ENCODE results near the gene VPS26B.
"Not testable (repeated sequence)": the region's sequence is repeated elsewhere in the genome, so short reads cannot be mapped to it uniquely, and the experiment has no call there.

VPS26B gene

DNA sequence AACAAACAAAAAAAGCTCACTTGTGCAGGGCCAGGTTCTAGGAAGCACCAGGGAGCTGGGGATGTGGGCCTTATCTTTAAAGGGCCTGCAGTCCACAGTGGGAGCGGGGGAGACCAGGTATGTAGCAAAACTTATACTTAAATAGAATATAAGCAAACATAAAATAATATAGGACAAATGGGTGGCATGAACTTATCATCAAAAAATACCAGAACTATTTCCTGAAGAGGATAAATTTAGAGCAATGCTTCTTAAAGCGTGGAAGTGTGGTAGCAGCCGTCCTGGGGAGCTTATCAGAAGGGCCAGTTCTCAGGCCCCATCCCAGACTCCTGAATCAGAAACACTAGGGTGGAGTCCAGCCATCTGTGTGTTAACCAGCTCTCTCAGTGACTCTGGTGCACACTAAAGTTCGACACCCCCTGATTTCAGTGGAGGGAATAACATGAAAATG is 9.3 kb downstream of the VPS26B start:
- DNase-seq = no peak

DNA sequence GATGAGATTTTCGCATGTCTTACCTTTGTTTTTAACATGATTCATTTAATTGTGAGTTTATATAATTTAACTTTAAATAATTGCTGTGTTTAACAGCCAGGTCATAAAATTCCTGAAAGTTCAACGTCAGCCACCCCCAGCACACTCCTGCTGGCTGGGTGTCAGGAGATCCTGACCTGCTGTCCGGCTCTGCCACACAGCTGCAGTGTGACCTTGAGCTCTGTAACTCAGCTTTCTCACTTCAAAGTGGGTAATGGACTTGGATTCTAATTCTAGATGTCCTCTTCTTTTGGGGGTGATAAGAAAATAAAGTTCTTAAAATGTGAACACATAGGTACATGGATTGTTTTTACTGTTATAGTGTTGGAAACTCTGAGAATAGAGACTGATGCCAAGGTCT is 10.9 kb downstream of the VPS26B start:
- DNase-seq = no peak

DNA sequence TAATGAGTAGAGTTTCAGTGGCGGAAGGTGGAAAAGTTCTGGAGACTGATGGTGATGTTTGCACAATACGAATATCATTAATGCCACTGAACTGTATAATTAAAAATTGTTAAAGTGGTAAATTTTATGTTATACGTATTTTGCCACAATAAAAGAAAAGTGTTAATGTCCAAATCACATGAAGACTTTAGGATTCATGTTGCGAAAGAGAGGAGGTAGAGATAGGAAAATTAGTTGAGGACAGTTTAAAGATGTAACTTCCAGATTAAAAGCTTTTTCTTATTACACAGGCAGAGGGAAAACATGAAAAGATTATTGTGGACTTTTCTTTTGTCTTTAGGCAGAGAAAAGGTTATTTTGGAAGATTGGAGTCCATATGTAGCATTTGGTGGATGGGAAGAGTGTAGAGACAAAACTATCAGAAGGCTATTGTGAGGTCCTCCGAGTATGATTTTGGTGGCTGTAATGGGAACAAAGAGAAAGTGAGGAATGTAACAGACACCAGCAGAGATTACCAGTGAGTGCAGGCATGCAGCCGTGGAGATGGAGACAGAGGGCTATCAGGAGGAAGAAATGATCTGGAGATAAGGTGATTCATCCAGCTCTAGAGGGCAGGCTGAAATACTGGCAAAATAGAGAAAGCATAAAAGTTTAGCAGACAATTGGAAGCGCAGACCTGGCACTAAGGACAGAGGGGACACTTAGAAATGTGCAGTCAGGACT is 12.5 kb downstream of the VPS26B start:
- no peak for DNase-seq

DNA sequence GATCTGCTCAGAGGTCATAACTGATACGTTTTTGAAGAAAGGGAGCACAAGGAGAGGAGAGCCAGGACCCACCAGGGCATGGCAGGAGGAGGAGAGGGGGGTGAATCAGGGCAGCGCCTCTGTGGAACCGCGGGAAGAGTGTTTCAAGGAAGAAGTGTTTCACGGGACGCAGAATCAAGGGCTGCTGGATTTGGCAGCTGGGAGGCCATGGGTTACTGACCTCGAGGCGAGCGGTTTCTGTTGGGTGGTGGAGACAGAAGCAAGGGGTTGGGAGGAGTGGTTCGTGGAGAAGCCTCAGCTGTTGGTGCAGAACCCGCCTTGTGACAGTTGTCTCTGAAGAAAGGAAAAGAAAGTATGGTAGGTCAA is 13.1 kb downstream of the VPS26B start:
- no peak for DNase-seq

DNA sequence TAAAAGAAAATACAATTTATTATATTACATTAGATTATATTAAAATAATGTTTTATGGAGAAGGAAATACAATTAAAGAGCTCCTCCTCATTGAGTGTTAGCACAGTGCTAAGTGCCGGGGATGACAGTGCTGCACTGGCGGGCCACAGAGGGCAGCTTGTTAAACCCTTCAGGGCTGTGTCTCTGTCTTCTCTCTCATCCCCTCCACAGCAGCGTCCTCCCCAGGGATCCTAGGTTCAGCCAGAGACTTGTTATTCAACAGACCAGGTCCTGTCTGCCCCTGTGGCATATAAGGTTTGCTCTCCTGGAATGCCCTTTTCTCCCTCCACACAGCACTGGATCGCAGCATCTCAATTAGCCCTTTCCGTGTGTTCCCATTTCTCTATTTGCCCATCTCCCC is 14.5 kb downstream of the VPS26B start:
- no peak for DNase-seq

DNA sequence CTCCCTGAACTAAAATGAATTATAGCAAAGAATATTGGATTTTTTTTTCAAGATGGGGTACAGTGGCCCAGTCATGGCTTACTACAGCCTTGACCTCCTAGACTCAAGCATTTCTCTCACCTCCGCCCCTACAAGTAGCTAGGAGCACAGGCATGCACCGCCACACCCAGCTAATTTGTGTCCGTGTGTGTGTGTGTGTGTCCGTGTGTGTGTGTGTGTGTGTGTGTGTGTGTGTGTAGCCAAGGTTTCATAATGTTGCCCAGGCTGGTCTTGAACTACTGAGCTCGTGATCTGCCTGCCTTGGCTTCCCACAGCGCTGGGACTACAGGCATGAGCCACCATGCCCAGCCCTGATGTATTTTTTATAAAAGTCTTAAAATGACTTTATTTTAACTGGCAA is 16.1 kb downstream of the VPS26B start:
- no peak for DNase-seq

DNA sequence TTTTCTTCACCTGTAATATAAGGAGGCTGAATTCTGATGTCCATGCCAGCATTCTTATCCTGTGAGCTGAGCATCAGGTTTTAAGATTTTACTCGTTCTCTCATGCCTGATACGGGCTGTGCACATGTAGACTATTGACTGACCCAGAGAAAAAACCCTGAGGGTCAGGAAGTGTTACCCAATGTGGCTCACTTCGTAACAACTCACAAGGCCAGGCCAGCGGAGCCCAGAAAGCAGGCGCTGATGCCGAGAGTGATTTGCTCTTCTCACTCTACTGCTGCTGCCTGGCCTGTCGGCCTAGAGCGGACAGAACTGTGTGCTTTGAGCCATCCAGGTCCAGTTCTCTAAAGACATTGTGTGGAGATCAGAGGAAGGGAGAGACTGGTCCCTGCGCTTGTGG is 17.9 kb downstream of the VPS26B start:
- DNase-seq = no peak

DNA sequence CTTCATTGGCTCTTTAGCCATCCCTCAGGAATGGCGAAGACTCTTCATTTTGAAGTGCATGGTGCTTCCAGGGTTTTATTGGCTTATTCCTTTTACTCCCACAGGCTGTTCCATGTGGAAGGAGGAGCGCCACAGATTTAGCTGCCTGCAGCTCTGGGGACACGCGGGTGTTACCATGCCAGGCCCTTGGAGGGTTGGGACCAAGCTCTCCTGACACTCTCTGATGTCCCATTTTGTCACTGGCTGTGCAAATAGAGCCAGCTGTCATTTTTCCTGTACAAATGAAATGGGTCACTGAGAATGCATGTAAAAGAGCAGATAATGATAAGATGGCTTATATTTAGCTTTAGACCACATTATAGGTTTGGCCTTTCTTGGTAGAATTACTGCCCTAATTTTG is 19.4 kb downstream of the VPS26B start:
- no peak for DNase-seq

DNA sequence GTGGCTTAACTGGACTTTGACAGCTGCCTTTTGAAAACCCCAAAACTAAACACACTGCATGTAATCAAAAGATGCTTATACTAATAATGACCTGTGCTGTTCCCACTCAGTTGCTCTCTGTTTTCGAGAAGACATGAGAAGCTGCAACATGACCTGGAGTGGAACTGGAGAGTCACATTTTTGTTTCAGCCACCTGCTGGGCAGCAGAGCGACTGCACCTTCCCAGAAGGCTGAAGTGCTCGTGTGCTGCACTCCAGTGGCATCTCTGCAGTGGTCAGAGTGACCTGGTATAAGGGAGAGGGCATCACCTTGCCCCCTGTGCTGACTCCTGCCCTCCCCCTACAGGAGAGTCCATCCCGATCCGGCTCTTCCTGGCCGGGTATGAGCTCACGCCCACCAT is 20.1 kb downstream of the VPS26B start:
- DNase-seq = peak in 1 of 2 experiments; percentile 65

DNA sequence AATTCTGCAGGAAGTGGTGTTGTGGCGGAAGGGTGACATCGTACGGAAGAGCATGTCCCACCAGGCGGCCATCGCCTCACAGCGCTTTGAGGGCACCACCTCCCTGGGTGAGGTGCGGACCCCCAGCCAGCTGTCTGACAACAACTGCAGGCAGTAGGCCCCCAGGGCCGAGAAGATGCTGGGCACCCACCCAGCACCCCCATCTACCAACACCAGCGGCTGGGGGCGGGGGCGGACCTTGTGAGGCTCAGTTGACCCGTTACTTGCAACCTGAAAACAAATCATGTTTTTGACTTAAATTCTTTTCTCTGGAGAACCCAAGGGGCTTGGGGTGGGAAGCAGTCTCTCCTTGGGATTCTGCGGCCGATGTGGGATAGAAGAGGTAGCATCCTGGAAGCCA is 21.0 kb downstream of the VPS26B start:
- no peak for DNase-seq

DNA sequence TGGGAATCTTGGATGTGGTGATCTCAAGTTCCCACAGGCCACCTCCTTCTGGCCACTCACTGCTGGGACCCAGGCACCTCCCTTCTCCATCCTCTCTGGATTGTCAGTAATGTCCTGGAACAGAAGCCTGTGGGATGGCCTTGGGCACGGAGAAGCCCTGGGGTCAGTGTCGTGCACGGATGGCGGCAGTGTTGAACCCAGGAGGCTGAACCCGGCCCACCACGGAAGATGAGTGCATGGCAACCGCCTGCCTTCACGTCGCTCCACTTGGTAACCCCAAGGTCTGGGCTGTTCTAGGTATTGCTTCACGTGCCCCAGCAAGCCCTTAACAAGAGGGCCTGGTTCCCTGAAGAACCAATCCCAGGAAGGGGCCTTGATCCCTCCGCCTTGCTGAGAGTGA is 21.6 kb downstream of the VPS26B start:
- no peak for DNase-seq

DNA sequence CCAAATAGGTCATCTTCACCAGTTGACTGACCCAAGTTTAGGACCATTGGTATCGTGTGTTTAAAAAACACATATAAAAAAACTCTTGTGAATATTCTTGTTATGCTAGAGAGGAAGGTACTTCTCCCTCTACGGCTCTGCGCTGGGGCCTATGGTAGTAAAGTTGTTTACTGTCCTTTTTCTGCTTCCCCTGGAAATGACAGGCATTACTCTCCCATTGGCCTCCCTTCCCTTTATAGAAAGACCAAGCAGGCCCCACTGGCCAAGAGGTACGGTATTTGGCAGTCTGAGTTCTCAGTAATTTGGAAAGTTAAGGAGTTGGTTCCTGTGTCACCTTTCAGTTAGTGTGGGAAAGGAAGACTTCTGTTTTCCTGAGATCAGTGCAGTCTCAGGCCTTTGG is 22.2 kb downstream of the VPS26B start:
- no peak for DNase-seq

DNA sequence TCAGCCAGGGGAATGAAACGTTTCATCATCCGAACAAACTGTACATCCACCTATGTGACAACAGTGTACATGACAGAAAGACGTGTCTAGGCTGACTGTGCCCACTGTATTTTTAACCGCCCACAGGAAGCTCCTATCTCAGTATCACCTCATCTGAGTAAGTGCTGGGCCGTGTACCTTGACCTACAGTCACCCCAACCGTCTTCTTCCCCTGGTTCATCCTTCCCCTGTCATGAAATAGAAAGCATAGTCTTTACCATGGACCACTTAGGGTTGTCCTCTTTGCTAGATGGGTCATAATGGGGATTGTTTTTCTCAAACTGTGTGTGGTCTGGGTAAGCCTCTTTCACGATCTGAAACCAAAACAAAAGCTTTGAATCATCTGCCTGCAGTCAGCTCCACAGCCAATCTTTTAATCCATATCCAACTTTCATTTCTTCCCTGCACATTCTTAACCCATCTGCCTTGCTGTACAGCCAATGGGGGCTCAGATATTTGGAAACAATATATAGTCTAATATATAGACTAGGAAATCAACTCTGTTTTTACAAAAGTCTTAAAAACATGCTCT is 24.5 kb downstream of the VPS26B start:
- no peak for DNase-seq

DNA sequence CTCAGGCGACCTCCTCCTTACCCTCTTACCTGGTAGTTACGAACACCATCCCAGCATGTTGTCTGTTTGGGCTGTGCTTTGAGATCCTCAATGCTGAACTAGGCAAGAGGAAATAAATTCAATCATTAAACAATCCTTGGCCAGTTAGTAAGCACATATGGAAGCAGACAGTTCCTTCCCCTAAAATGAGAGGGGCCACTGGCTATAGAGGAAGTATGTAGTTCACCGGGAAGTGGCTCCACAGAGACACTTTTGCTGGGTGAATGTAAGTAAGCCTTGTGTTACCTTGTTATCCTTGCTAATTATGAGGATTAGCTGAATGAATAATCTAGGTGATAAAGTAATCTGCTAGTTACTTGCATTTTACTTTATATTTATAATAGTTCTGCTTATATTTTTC is 25.8 kb downstream of the VPS26B start:
- no peak for DNase-seq

DNA sequence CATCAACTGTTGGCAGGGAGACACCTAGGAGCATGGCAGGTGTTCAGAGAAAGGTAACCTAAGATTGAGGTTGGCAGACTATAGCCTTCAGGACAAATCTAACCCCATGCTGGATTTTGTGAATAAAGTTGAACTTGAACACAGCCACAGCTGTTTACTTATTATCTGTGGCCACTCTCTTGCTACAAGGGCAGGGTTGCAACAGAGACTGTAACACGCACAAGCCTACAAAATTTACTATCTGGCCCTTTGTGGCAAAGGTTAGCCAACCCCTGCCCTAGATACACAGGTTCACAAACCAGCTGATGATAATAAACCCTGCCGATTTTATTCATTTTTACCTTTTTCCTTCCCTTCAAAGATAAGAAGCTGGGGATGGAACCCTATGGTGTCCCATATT is 26.2 kb downstream of the VPS26B start:
- DNase-seq = no peak

DNA sequence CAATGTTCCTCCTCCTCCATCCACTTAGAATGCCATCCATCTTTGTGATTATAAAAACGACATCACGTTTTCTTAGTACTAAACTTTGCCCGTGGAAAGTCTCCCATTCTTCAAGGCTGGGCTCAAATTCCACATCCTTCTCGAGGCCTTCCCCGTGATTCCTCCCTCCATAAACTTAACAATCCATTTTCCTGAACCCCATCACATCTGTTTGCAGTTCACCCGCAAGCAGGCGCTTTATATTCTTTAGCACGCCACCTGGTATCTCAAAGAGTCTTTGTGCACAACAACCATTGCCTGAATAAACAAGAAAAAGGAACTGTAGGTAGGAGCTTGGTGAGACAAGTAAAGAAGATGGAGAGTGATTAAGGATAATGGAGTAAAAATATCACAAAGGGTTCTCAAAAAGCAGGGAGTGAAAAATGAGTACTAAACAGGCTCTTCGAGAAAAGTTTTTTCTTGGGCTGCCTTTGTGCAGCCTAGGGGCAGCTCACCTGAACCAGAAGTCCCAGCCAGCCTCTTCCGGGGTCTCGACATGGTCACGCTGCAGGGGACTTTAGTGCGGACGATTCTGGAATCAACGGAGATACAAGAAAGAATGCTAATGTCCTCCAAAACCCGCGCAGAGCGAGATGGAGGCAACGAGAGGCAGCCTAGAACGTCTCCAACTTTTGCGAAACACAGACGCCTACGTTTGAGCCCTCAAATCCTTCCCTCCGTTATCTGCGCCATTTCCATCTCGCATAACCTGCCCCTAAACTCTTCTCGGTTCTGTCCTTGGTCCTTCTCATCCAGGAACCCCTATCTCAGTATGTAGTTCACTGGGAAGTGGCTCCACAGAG is 28.1 kb downstream of the VPS26B start:
- peak; percentile 29 to 89 for DNase-seq

DNA sequence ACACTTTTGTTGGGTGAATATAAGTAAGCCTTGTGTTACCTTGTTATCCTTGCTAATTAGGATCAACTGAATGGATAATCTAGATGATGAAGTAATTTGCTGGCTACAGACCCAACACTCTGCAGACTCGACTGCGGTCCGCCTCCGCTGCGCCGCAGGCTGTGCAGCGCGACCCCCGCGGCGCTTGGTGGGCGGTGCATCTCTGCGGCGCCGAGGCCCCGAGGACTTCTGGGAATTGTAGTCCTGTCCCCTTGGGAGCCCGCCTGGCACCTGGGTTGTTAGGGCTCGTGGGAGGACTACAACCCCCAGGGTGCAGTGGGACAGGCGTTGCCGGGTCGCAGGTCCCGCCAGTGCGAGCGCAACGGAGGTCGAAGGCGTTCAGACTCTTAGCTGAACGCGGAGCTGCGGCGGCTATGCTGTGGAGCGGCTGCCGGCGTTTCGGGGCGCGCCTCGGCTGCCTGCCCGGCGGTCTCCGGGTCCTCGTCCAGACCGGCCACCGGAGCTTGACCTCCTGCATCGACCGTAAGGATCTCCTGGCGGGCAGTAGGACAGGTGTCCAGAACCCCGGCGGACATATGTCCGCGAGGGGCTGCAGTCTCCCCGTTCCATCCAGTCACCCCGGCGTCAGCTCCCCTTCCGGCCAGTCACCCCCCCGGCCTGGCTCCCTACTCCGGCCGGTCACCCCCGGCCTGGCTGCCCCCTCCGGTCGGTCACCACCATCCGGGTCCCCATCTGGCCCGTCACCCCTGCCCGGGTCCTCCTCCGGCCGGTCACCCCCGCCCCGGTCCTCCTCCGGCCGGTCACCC is 28.9 kb downstream of the VPS26B start, which contains the start of the genes ACAD8 and THYN1:
Gene ACAD8, plus strand, starts transcription at position 381 of the 806 bp plus-strand sequence. Its CDS starts 33 bp downstream, at position 414.
Gene THYN1, minus strand, starts transcription at position 165 of the 806 bp plus-strand sequence. CDS start 470 bp downstream, outside the sequence.
- DNase-seq = peak; percentile 99 to 100

DNA sequence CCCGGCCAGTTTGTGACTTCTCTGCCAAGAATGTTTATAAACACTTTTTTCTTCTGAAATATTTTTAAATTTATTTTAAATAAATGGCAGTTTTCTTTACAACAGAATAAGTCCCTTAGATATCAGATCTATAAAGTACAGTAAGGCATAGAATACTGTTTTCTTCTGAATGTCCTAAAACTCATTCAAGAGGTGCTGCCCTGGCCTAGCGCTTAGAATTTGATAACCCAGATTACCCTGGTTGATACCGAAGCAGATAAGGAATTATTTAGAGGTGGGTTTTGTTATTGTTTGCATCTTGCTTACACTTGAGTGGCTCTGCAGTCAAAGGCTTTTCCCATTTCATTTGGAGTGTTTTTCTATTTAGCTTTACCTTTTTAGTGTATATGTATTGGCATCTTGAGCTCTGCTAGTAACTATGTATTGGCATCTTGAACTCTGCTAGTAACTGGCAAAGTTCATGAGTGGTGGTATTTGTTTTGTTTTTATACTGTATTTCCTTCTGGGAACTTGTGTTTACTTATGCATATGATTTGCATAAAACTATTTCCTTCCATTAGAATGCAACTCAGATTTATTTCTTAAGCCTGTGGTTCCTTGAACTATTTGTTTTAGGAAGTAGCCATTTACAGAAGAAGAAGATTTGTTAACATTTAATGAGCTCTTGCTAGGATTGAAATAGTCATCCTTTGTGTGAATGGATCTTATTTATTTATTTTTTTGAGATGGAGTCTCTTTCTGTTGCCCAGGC is 30.1 kb downstream of the VPS26B start:
- no peak for DNase-seq

DNA sequence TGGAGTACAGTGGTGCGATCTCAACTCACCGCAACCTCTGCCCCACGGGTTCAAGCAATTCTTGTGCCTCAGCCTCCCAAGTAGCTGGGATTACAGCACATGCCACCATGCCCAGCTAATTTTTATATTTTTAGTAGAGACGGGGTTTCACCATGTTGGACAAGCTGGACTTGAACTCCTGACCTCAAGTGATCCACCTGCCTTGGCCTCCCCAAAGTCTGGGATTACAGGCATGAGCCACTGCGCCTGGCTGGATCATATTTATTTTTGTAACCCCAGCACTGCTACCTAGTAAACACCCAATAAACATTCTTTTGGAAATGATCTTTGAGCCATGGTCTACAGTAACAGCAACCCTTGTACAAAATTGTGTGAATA is 30.7 kb downstream of the VPS26B start:
- not testable (repeated sequence) for DNase-seq

DNA sequence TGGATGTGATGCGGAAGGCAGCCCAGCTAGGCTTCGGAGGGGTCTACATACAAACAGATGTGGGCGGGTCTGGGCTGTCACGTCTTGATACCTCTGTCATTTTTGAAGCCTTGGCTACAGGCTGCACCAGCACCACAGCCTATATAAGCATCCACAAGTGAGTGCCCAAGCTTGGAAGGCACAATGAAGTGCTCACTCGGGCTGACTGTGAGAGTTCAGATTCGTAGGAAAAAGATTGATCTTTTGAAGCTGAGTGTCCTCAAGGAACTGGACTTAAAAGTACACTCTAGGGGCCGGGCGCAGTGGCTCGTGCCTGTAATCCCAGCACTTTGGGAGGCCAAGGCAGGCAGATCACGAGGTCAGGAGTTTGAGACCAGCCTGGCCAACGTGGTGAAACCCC is 32.6 kb downstream of the VPS26B start:
- no peak for DNase-seq

DNA sequence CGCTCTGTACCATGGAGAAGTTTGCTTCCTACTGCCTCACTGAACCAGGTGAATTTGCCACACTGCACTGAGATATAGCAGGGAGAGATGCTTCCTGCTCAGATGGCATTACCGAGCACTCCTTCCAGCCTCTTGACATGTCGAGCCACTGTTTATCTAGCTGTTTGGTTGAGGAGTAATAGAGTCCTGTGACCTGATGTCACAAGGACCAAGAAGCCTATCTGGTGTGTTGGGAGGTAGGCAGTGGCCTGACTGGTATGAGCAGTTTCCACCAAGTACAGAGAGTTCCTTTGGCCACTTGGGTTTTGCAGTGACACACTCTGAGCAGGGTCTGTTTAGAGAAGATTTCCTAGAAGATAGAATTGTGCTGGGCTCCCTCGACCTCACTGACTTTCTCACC is 34.1 kb downstream of the VPS26B start:
- no peak for DNase-seq

DNA sequence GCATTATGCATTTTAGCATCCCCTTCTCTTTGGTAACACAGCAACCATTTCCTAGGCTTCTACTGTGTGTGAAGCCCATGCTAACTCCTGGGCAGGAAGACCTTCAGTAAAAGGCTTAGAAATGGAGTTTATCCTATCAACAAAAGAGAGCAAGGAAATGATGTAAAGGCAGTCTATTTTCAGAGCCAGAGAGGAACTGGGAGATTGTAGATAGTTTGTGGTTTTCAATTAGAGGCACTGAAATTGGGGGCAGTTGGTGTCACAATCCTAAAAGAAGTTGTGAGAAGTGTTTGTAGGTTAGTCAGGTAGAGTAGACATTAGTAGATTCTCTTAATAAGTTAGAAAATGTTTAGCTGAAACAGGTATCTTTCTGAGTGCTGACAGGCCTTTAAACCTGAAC is 36.0 kb downstream of the VPS26B start:
- DNase-seq = no peak

All from NCI-H526 (cell line).